H4 (cell line): ENCODE measurements around the gene LSM3. TPM values are rescaled to one million over a fixed set of nuclear protein-coding genes. Genes with fewer than 3 reads are reported as not detected.

Source experiments
- DNase-seq: peaks from one replicate; pipeline ENCODE4 v3.0.0-alpha.2; 2015; ENCODE audit warnings: low spot score
- total RNA-seq: library from RNA; depleted of rRNA; stranded (reverse); fragments of >200 nt; shearing (Covaris generic); gene quantifications from 2 replicates; pipeline ENCODE4 v1.2.3, GENCODE V29; 2014; rRNA removed

LSM3 gene
- total RNA-seq, 1 experiment from 2014 or later: 39.2 TPM

DNA sequence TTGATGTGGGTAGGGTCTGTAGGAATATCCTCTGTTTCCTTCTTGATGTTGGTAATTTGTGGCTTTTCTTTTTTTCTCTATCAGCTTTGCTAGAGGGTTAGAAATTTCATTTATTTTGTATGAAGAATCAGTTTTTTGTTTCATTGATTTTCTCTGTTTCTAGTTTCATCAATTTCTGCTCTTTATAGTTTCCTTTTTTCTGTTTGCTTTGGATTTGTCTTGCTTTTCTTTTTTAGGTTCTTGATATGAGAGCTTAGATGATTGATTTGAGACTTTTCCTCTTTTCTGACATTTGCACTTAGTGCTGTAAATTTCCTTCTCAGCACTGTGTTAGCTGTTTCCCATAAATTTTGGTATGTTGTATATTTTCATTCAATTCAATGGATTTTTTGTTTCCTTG lies 61.3 kb downstream of the LSM3 start:
- no peak for DNase-seq

DNA sequence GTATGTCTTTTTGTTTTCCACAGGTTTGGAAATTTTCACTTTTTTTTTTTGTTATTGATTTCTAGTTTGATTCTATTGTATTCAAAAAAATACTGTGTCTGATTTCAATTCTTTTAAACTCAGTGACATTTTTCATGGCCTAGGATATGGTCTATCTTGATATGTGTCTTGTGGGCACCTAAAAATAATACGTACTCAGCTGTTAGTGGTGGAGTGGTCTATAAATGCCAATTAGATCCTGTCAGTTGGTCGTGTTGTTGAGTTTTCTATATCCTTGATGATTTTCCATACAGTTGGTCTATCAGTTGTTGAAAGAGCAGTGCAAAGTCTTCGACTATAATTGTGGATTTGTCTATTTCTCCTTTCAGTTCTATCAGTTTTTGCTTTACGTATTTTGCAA lies 61.7 kb downstream of the LSM3 start:
- no peak for DNase-seq

DNA sequence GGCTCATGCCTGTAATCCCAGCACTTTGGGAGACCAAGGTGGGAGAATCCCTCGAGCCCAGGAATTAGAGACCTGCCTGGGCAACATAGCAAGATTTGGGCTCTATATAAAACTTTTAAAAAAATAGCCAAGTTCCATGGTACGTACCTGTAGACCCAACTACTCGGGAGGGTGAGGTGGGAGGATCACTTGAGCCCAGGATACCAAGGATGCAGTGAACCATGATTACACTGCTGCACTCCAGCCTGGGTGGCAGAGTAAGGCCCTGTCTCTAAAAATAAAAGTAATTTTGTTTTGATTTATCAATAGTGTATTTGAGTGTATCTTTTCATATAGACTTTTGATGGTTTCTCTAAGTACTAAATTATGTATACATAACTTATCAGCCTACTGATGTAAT lies 63.1 kb downstream of the LSM3 start:
- no peak for DNase-seq

DNA sequence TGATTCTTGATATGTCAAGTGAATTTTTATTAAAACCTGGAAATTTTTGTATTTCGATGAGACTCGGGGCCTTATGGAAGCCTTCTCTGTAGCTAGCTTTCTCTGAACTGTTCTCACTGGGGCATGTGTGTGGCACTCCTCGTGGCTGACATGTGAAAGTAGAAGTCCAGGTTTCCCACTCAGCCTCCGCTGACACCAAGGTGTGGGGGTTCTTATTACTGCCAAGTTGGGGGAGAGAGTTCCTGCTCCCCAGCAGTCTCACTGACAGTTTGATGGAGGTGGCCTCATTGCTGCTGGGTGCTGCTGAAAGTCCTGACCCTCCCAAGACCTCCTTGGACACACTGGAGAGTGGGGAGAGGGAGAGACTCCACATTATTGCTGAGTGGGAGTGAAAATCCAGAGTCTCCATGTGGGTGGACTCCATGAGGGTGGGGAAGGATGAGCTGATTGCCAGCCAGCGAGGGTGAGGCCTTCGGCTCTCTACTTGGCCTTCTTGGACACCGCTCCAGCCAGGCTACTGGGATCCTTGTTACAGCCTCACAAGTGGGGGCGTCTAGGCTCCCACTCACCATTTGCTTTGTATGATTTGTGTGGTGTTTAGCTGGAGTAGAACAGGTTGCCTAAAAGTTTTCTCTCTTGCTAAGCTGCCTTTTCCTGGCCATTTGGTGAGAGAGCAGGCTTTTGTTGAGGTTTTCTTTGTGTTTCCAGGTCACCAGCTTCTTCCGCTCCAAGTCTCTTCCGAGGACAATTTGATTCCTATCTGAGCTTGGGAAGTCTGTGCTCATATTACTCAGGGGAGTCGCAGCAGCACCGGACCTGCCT lies 64.1 kb downstream of the LSM3 start:
- DNase-seq: no peak

DNA sequence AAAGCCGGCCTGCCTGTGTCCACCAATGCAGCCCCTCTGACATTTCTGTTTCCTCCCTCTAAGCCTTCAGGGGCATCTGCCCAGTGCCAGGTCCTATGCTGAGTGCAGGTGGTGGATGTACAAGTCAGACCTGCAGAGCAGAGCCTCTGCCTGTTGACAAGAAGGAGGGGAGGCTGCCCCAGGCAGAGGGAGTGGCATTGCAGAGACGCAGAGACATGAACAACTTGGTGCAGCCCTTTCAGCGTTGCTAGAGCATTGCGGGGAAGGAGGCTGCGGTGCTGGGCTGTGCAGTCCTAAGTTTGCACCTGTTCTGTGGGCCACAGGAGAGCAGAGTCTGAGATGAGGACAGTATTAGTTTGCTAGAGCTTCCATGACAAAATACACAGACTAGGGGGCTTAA lies 65.2 kb downstream of the LSM3 start:
- no peak for DNase-seq

DNA sequence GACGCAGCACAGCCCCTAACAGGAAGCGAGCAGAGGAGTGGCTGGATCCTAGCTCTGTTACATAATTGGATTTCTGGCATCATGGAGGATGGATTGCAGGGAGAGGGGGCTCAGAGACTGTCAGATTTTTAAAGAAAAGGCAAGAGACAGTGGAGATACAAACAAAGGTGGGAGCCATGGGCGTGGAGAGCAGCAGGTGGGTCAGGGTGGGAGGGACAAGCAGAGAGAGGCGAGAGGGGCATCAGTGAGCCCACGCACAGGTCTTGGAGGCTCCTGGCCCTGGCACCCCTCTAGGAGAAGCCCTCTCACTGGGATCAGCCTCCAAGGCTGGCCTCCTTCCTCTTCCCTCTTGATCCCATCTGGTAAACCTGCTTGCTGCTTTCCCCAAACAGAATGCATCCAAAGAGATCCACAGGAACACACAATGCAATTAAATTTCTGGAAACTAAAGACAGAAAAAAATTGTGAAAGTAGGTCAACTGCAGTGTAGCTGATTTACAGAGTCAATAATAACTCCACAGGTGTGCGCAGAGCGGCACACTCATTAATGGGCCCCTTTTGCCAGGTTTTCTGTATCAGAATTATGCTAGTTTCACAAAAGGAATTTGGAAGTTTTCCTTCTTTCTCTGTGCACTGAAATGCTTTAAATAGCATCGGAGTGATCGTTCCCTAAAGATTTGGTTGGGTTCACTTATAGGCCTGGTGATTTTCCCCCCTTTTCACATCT lies 66.1 kb downstream of the LSM3 start:
- DNase-seq: no peak

DNA sequence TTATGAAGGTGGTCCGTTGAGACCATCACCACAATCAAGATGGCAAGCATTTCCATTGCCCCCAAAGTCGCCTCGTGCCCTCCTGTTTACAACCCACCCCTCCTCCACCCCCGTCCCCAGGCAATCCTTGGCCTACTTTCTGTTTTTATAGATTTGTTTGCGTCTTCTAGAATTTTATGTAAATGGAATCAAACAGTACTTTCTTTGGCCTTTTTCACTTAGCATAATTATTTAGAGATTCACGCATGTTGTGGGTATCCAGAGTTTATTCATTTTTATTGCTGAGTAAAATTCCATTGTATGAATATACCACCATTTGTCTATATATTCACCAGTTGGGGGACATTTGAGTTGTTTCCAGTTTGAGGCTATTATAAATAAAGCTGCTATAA lies 66.6 kb downstream of the LSM3 start:
- DNase-seq: no peak

DNA sequence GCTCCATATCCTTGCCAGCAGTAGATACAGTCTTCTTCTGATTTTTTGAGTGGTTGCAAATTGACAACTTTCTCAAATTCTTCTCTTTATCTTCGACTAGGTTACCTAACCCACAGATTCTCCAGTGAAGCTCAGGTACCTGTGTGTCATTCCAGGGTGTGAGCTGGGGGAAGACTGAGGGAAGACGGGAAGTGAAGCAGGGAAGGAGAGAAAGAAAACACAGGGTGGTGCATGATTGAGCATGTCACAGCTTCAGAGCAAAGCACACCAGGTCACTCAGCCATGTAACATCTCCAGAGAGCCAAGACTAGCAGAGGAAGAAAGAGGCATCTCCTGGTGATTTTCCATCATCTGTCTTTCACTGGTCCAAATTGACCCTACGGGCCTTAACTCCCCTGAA lies 67.2 kb downstream of the LSM3 start:
- no peak for DNase-seq

DNA sequence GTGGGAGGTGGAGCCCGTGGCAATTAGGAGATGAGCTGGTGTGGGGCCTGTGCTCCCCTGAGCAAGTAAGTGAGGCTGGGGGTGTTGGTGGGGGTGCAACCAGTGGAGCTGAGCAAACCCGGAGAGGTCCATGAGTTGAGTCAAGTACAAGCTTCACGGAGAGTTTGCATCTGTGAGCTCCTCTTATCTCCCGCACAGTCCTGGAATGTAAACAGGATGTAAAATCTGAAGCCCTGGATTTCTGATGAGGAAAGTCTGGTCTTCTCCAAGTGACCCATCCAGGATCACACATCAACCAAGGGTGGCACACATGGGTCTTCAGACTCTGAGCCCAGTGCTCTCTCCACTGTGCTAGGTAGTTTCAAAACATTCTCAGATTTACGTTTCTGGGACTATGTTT lies 67.8 kb downstream of the LSM3 start:
- DNase-seq: no peak

DNA sequence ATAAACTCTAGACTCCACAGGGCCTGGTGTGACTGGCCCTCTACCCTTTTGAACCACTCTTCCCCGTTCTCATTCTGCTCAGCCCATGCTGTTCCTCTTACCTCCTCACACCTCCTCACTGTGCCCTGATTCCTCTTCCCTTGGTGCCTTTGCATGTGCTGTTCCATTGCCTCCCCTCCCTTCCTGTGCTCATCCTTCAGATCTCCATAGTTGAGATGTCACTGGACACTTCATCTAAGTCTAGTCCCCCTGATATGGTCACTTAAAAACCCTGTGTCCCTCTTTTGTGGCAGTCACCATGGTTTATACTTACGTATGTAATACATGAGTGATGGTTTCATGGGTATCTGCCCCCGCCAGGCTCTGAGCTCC lies 69.8 kb downstream of the LSM3 start:
- no peak for DNase-seq

DNA sequence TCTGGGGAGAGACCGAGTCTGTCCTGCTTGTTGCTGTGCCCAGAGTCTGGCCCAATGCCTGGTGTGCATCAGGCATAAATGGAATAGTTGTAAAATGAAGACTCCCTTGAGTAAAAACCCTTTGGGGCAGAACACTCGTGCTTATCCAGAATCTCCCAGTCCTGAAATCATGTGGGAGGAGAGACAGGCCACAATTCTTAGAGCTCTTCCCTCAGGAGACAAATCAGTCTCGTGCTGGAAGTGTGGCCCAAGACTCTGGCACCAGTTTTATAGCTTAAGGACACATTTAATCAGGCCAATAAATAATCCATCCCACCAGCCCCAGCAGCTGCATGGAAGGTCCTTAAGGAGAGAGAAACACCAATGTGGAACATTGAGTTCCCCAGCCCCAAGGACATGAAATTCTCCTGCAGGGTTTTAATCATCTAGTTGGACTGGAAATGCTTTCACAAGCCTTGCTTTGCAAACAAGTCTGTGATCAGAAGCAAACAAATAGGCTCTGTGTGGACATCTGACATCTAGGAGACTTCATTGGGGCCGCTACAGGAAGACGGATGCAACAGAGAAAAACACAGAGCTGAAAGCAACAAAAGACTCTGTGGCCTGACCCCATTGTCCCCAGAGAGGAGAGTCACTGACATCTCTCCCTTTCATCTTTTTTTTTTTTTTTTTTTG lies 70.4 kb downstream of the LSM3 start:
- DNase-seq: no peak

Other genes starting within 250 kb of the LSM3 start
- 32.7 and 36.3 TPM in 2 replicates for gene CHCHD4, start 53.9 kb upstream of the LSM3 start, total RNA-seq
- gene TMEM43, start 53.8 kb upstream of the LSM3 start, total RNA-seq: 75.6 and 79.7 TPM in 2 replicates
- gene XPC, start 216 bp upstream of the LSM3 start, total RNA-seq: 17.1 and 22.5 TPM in 2 replicates
- gene SLC6A6, start 223.8 kb downstream of the LSM3 start, total RNA-seq: 24.4 and 29.8 TPM in 2 replicates